Heart left ventricle (tissue), 16 donors: ENCODE measurements around the gene FKBP4. TPM values are rescaled to one million over a fixed set of nuclear protein-coding genes. Genes with fewer than 3 reads are reported as not detected.

Source experiments
- ATAC-seq, 4 donors: fragments of 200-7000 bp; cut with Tn5 transposase; one replicate each; pipeline ENCODE4 v1.9.1; 2020 to 2022; ENCODE audit warnings: moderate library complexity in 4 of 4, mild to moderate bottlenecking in 3 of 4, moderate number of reproducible peaks in 1 of 4
- DNase-seq, 5 donors: peaks; one replicate each; pipeline ENCODE4 v3.0.0-alpha.2; 2020
- H3K27ac ChIP-seq, 12 donors: fragments of 200-600 bp; sonication (generic) in 4 of 12; one replicate each; pipeline versions ENCODE4 v1.5.0 to v1.8.0; 2016 to 2022; ENCODE audit warnings: mild to moderate bottlenecking in 2 of 12
- H3K27me3 ChIP-seq, 9 donors: fragments of 200-600 bp; sonication (generic) in 2 of 9; one replicate each; pipeline versions ENCODE4 v1.5.1 to v1.8.0; 2016 to 2022; ENCODE audit warnings: mild to moderate bottlenecking in 3 of 9
- H3K36me3 ChIP-seq, 9 donors: fragments of 200-600 bp; sonication (generic) in 2 of 9; one replicate each; pipeline versions ENCODE4 v1.5.0 to v1.8.0; 2018 to 2022; ENCODE audit warnings: mild to moderate bottlenecking in 2 of 9
- H3K4me1 ChIP-seq, 12 donors: fragments of 200-600 bp; sonication (generic) in 4 of 12; one replicate each; pipeline versions ENCODE4 v1.5.0 to v1.8.0; 2016 to 2022; ENCODE audit warnings: mild to moderate bottlenecking in 3 of 12
- H3K4me3 ChIP-seq, 12 donors: fragments of 200-600 bp; sonication (generic) in 4 of 12; one replicate each; pipeline versions ENCODE4 v1.5.0 to v1.8.0; 2017 to 2022; ENCODE audit warnings: mild to moderate bottlenecking in 9 of 12, moderate library complexity in 4 of 12
- H3K9me3 ChIP-seq, 12 donors: fragments of 200-600 bp; sonication (generic) in 4 of 12; one replicate each; pipeline versions ENCODE4 v1.5.0 to v1.8.0; 2016 to 2022; ENCODE audit warnings: mild to moderate bottlenecking in 1 of 12
- POLR2A ChIP-seq, 2 donors: fragments of 450-650 bp; IDR thresholded peaks; one replicate each; pipeline ENCODE4 v1.6.1; 2017; ENCODE audit warnings: antibody characterized with exemption in 2 of 2, mild to moderate bottlenecking in 2 of 2, moderate library complexity in 2 of 2
- WGBS, 4 donors: extraction: QIAGEN DNeasy Blood & Tissue Kit in 2 of 4; methylation state at CpG; one replicate each; pipeline versions ENCODE4 v1.1.5 to v1.1.7; 2013 to 2018; 5-methylcytosine and 5-hydroxymethylcytosine counted together
- intact Hi-C, 10 donors: fragments of 100-400 bp; cut with DNase I; formaldehyde crosslinking; loops; one replicate each; pipeline versions ENCODE4 v1.11.1 to v1.14.2; 2022
- polyA plus RNA-seq, 2 donors: library from polyadenylated mRNA; stranded (reverse); fragments of 200-250 nt; gene quantifications; one replicate each; pipeline ENCODE4 v1.2.3, GENCODE V29; 2013
- total RNA-seq, 9 donors: library from RNA; depleted of rRNA in 2 of 9; stranded (reverse); fragments of >200 nt in 2 of 9; fragmentation: NEBNext Ultra II Directional in 3 of 9; extraction: Animal tissue kit (Norgen Biotek cat#: 25700) in 3 of 9; gene quantifications; one replicate each; pipeline versions ENCODE4 v1.1.0 to v1.2.4, GENCODE V29; 2016 to 2023
- TF ChIP-seq, protein P1 (sequence below), 12 donors: fragments of 200-600 bp; sonication (generic) in 4 of 12; IDR thresholded peaks; one replicate each; pipeline versions ENCODE4 v1.5.0 to v1.8.0; 2018 to 2022; ENCODE audit warnings: antibody characterized with exemption in 12 of 12, mild to moderate bottlenecking in 5 of 12
- donor health status: ischemic (EF 13 %, LVEDD 7.1; RV severe dilation, severe dysfunction).
- donor health status: healthy with polysubstance abuse.
- donor health status: DM: no; HTN: yes; CAD: no.
- donor health status: DM: no; HTN: no; CAD: no.
- donor health status: ischemic (EF 25% LVEDD 6.9; RV normal size, moderate dysfunction).
- donor health status: ischemic (EF 25% LVEDD 5.7; RV mildly dilated, moderate dysfunction).
- donor health status: healthy.
- donor health status: DM: yes; HTN: yes; CAD: no.
- donor health status: ischemic (EF 35%, LVEDD 5.7; RV mildly dilated, moderate dysfunction).
- donor health status: nonischemic (EF 11% LVEDD 7.7; RV severe dilation, severe dysfunction).
- donor health status: DM: yes; HTN: yes; CAD: no.
- donor health status: PGD.
- donor health status: ischemic (EF 29% LVEDD 5.4; RV normal size, mild dysfunction).
- donor health status: nonischemic (EF 23%, LVEDD 6.1; RV moderate dilation, normal function).

The FKBP4 gene
- total and polyA plus RNA-seq, 11 donors, result 25.4 to 84.9 (median 44.0) TPM

DNA sequence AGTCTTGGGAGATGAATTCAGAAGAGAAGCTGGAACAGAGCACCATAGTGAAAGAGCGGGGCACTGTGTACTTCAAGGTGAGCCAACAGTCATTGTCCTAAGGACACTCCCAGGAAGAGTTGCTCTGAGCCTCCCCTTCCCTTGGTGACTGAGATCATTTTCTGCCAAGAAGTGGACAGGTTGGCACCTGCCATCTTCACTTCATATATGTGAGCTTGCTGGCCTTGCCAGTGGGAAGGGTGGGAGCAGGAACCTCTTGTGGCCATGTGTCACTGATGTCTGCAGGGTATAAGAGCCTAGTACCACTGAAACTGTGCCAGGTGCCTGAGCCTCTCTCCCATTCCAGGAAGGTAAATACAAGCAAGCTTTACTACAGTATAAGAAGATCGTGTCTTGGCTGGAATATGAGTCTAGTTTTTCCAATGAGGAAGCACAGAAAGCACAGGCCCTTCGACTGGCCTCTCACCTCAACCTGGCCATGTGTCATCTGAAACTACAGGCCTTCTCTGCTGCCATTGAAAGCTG is 5.3 kb downstream of the FKBP4 start:
- H3K4me1 ChIP-seq, result peaks cover 0 to 71% (median 42%) of the 10 kb centered on the region in 12 donors
- no peaks in the 10 kb centered on the region for H3K27me3 ChIP-seq
- H3K9me3 ChIP-seq, result no peaks in the 10 kb centered on the region
- H3K36me3 ChIP-seq, result peaks cover 0 to 83% (median 69%) of the 10 kb centered on the region in 9 donors
- WGBS, 4 donors, result 88 to 91% (median 88%) methylated on average over 2 to 3 of the region's 3 CpGs
- no peak overlapping the region for H3K4me3 ChIP-seq
- H3K27ac ChIP-seq, result no peak overlapping the region
- no peak for ATAC-seq
- DNase-seq, result no peak
- intact Hi-C loops, result no loop called here
- no peak for TF ChIP-seq POLR2A (IDR thresholded peaks at IDR 0.05)
- TF ChIP-seq, protein P1, sequence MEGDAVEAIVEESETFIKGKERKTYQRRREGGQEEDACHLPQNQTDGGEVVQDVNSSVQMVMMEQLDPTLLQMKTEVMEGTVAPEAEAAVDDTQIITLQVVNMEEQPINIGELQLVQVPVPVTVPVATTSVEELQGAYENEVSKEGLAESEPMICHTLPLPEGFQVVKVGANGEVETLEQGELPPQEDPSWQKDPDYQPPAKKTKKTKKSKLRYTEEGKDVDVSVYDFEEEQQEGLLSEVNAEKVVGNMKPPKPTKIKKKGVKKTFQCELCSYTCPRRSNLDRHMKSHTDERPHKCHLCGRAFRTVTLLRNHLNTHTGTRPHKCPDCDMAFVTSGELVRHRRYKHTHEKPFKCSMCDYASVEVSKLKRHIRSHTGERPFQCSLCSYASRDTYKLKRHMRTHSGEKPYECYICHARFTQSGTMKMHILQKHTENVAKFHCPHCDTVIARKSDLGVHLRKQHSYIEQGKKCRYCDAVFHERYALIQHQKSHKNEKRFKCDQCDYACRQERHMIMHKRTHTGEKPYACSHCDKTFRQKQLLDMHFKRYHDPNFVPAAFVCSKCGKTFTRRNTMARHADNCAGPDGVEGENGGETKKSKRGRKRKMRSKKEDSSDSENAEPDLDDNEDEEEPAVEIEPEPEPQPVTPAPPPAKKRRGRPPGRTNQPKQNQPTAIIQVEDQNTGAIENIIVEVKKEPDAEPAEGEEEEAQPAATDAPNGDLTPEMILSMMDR (IDR thresholded peaks at IDR 0.05), result no peak

- Histone ChIP-seq H3K36me3 (peaks cover 0 to 91% (median 69%) of the 10 kb centered on the region in 9 donors), H3K27ac (peak overlapping the region in 2 of 12 donors; percentile 25 to 41), H3K9me3 (no peaks in the 10 kb centered on the region), H3K4me1 (peaks cover 0 to 75% (median 44%) of the 10 kb centered on the region in 12 donors), H3K27me3 (no peaks in the 10 kb centered on the region), H3K4me3 (no peak overlapping the region)
- WGBS, 4 donors, result 57 to 79% (median 67%) methylated on average over 10 to 16 of the region's 16 CpGs
- TF ChIP-seq, protein P1 (IDR thresholded peaks at IDR 0.05), result no peak
- no peak for TF ChIP-seq POLR2A (IDR thresholded peaks at IDR 0.05)
- ATAC-seq (no peak), DNase-seq (peak in 1 of 5 donors; percentile 29)
- intact Hi-C loops, result no loop called here
Measured at GRCh38 chr12:2801044-2801783, 6.4 kb downstream of the FKBP4 start.

DNA sequence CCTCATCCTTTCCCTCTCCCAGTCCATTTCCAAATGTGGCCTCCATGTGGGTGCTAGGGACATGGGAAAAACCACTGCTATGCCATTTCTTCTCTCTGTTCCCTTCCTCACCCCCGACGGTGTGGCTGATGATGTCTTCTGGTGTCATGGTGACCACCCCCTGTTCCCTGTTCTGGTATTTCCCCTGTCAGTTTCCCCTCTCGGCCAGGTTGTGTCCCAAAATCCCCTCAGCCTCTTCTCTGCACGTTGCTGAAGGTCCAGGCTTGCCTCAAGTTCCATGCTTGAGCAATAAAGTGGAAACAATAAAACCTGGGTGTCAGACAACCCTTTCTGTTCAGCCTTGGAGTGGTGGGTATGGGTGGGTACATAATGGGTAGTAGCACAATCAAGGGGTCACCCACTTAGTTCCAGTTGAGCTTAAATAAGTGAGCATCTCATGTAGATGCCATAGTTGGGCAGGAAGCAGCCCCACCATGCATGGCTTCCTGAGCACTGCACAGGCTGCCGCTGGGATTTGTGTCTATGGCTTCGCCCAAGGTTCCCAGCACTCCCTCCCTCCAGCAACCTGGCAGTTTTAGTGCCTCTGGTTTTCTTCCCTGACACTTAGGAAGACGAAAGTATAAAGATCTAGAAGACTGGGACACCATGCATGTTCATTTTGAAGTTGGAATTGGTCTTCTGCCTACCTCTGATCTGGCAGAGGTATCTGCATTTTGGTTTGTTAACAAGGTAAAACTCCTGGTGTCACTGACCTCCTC is 9.0 kb downstream of the FKBP4 start:
- DNase-seq (no peak), ATAC-seq (no peak)
- TF ChIP-seq, protein P1 (IDR thresholded peaks at IDR 0.05), result no peak
- no peak for TF ChIP-seq POLR2A (IDR thresholded peaks at IDR 0.05)
- Histone ChIP-seq H3K27me3 (no peaks in the 10 kb centered on the region), H3K4me3 (no peak overlapping the region), H3K27ac (peak overlapping the region in 8 of 12 donors; percentile 14 to 58 (median 40)), H3K4me1 (peaks cover 0 to 49% (median 23%) of the 10 kb centered on the region in 12 donors), H3K36me3 (peaks cover 0 to 75% (median 60%) of the 10 kb centered on the region in 9 donors), H3K9me3 (no peaks in the 10 kb centered on the region)
- intact Hi-C loops, result no loop called here
- 69 to 81% (median 74%) methylated on average over 7 of the region's 7 CpGs for WGBS, 4 donors
